NCI-H446 treated with DMSO at 0.1 percent for 48 hours (cell line): ENCODE results near the gene CRTC1.

ENCODE experiments used
- DNase-seq: peaks from one replicate; lab custom pipeline; 2025; lab: John Stamatoyannopoulos, UW

CRTC1 gene

GRCh38 chr19:18653853-18654252, 29.6 kb upstream of the CRTC1 start:
- no peak for DNase-seq

DNA sequence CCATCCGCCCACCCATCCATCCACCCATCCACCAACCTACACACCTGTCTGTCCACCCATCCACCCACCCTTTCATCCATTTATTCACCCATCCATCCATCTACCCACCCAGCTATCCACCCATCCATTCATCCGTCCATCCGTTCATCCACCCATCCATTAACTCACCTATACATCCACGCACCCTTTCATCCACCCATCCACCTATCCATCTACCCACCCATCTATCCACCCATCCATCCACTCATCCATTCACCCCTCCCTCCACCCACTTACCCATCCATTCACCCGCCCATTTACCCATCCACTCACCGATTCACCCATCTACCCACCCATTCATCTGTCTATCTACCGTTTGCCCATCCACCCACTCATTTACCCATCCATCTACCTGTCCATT, 29.0 kb upstream of the CRTC1 start:
- DNase-seq = no peak

GRCh38 chr19:18655173-18655844, 28.2 kb upstream of the CRTC1 start:
- DNase-seq = no peak

DNA sequence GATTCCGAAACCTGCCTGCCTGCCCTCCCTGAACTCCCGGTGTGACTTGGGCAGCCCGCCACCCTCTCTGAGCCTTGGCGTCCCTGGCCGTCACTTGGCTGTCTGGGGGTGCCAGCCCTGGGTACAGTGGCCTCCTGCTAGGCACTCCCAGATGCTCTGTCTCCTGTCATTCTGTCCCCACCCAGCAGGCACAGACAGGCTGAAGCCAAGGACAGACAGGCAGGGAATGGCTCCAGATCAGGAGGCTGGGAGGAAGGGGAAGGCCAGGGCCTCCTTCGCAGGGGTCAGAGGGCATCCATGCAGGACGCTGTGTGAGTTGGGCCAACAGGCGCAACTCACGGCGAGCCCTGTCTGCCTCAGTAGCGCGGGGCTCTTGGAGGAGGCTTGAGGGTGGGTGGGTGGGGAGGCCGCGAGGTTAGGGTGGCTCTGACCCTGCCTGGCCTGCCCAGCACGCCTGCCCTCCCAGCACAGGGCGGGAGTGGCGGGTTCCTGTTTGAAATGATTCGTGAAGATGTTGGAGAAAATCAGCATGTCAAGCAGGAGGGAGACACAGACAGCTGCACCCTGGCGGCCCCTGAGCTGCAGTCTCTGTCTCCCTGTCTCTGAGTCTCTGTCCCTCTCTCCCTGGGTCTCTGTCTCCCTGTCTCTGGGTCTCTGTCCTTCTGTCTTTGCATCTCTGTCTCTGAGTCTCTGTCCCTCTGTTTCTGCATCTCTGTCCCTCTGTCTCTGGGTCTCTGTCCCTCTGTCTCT, 27.0 kb upstream of the CRTC1 start:
- DNase-seq = no peak

DNA sequence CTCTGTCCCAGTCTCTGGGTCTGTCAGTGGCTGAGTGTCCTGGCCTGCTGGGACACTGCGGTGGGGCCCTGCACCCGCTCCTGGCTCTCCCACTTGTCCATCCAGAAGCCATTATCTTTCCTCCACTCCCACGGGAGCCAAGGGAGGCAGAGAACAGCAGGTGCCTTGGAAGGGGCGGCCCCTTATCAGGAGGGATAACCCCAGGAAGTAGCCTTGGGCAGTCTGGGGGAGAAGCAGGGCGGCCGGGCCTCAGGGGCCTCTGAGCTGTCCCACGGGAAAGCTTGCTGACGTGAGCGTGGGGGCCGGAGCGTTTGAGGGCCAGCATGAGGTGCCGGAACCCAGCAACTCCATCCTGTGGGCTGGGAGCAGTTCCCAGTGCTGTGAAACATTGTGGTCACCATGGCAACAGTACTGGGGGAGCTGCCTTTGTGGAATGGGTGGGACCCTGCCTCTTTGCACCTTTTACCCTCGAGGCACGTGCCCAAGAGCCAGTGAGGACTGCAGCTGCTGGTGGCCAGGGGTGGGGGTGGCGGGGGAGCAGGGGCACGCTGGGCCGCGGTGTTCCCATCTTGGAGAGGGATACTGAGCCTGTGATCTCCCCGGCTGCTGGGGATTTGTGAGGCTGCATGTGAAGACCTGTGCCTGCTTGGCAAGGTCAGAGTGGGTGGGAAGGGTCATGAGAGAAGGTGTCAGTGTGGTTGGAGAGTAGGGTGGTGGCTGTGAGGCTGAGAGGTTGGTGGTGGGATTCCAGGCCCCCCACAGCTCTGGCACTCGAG, 25.7 kb upstream of the CRTC1 start:
- no peak for DNase-seq

- DNase-seq = no peak
Observed at GRCh38 chr19:18658366-18658855, 25.1 kb upstream of the CRTC1 start.

DNA sequence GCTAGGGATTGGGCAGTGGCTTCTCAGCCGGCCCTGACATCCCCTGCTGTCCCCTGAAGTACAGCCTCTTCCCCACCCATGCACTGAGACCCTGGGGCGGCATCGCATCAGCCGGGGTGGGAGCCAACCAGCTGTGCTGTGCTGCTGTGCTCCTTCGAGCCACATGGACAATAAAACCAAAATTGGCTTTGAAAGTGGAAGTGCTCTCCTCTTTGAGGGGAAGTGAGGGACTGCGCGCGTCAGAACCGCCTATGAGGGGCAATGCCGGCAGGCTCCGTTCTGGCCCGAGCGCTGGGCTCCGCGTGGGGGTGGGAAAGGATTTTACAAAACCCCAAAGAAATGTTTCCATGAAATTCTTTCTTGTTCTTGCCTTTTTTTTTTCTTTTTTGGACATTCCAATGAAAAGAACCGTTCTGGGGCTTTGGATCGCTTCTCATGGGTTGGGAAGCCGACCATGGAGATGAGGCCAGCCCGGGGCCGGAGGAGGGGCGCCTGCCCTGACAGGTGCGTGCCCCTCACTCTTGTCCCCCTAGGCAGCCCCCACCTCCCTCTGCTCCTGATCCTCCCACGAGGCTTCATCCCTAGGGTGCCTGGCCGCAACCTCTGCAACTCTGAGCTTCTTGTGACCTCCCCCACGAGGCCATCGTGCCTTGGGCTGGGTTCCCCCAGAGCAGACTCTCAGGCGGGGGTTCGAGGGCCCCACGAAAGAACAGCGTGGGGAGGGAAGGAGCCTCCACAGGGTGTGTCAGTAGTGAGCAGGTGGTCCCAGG, 24.0 kb upstream of the CRTC1 start:
- DNase-seq = no peak

DNA sequence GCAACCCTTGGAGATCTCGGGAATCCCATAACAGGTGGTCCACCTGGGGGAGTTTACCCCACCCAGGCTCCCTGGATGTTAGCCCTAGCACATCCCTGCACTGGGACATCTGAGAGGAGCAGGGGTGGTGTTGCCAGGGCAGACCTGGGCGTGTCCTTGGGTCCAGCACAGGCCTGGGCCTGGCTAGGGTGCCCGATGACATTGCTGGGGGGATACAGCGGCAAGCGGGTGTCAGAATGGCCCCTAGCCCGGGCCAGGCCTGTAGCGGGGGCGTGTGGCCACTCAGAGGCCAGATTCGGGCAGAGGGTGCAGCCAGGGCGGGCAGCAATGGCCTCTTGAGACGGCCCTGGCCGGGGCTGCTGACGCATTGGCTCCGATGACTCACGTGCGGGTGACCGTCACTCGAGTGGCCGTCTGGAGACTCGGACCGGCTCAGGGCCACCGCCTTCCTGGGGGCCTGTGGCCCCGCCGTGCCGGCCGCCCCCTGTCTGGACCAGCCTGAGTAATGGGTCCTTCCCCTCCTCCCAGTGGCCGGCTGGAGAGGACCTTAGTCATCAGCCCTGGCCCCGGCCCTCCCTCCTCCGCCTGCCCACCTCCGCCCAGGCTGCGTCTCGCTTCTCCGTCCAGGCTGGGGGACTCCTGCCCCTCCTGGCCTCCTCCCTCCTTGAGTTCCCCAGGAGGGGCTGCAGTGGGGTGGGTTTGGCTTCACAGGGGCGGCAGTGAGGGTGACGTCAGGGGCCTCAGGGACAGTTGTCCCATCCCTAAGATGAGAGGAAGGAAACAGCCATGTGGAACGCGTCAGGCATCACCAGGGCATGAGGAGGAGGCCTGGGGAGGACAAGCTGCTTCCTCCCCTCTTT, 23.2 kb upstream of the CRTC1 start:
- DNase-seq = no peak

GRCh38 chr19:18660939-18661670, 22.4 kb upstream of the CRTC1 start:
- no peak for DNase-seq

GRCh38 chr19:18662972-18663732, 20.3 kb upstream of the CRTC1 start:
- DNase-seq = no peak

DNA sequence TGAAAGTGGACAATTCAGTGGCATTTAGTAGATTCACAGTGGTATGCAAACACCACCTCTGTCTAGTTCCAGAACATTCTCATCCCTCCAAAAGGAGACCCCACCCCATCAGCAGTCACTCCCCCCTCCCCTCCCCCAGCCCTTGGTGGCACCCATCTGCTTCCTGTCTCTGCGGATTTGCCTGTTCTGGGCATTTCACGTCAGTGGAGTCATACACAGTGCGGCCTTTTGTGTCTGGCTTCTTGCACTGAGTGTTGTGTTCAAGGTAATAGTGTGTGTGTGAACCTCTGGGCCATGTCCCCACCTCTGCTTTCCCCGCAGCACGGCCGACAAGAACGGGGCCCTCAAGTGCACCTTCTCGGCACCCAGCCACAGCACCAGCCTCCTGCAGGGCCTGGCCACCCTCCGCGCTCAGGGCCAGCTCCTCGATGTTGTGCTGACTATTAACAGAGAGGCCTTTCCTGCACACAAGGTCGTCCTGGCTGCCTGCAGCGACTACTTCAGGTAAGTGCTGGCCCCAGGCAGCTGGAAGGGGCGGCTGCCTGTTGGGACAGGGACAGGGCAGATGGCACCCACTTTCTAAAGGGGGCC, 19.4 kb upstream of the CRTC1 start:
- DNase-seq = no peak

- DNase-seq = no peak
Observed at GRCh38 chr19:18665771-18666202, 17.7 kb upstream of the CRTC1 start.

DNA sequence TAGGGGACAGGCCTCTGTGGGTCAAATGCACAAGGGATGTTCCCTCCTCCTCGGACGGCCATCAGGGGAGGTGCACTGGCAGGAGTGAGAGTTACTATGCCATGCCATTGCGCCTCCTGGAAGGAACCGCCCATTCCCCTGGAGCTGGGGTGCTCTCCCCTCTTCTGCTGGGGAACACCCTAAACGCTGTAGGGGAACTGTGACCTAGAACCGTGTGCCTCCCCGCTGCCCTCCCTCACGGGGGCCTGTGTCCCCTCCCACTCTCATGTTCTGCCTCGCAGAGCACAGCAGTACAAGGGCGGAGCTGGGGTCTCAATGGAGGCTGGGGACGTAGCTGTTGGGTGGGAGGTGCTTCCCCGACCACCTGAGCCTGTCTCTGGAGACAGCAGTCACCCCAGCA, 17.2 kb upstream of the CRTC1 start:
- DNase-seq = no peak

- no peak for DNase-seq
Observed at GRCh38 chr19:18666784-18667183, 16.7 kb upstream of the CRTC1 start.

DNA sequence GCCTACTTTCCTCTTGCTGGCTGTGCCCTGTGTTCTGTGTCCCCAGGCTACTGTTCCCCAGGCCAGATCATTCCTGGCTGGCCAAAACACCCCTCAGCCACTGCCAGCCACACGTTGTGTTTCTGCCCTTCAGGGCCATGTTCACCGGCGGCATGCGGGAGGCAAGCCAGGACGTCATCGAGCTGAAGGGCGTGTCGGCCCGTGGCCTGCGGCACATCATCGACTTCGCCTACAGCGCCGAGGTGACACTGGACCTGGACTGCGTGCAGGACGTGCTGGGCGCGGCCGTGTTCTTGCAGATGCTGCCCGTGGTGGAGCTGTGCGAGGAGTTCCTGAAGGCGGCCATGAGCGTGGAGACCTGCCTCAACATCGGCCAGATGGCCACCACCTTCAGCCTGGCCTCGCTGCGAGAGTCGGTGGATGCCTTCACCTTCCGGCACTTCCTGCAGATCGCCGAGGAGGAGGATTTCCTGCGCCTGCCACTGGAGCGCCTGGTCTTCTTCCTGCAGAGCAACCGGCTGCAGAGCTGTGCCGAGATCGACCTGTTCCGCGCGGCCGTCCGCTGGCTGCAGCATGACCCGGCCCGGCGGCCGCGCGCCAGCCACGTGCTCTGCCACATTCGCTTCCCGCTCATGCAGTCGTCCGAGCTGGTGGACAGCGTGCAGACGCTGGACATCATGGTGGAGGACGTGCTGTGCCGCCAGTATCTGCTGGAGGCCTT, 15.8 kb upstream of the CRTC1 start:
- DNase-seq = no peak

GRCh38 chr19:18668252-18668631, 15.2 kb upstream of the CRTC1 start:
- no peak for DNase-seq

GRCh38 chr19:18668744-18669523, 14.5 kb upstream of the CRTC1 start:
- no peak for DNase-seq

- no peak for DNase-seq
Observed at GRCh38 chr19:18669524-18669817, 14.0 kb upstream of the CRTC1 start.
